ELF-1 (cell line): Measurements from ENCODE around the gene SLC17A3.

Experiments used
- DNase-seq: peaks from one replicate; pipeline ENCODE4 v3.0.0-alpha.2; 2016; ENCODE audit warnings: low read depth, low spot score

Gene SLC17A3

GRCh38 chr6:25889877-25890853, 16.1 kb upstream of the SLC17A3 start:
- DNase-seq: peak; percentile 72

GRCh38 chr6:25888626-25889025, 14.6 kb upstream of the SLC17A3 start:
- DNase-seq: no peak

- DNase-seq: no peak
Measured at GRCh38 chr6:25886066-25886465, 12.0 kb upstream of the SLC17A3 start.

GRCh38 chr6:25883991-25884390, 9.9 kb upstream of the SLC17A3 start:
- DNase-seq: no peak

GRCh38 chr6:25883536-25883935, 9.5 kb upstream of the SLC17A3 start:
- DNase-seq: no peak

- peak; percentile 72 for DNase-seq
Measured at GRCh38 chr6:25882051-25882496, 8.0 kb upstream of the SLC17A3 start.

- no peak for DNase-seq
Measured at GRCh38 chr6:25880601-25881000, 6.6 kb upstream of the SLC17A3 start.

GRCh38 chr6:25878721-25879322, 4.8 kb upstream of the SLC17A3 start:
- no peak for DNase-seq

- no peak for DNase-seq
Measured at GRCh38 chr6:25875926-25876602, 2.0 kb upstream of the SLC17A3 start.

GRCh38 chr6:25875563-25875905, 1.5 kb upstream of the SLC17A3 start:
- DNase-seq: no peak

GRCh38 chr6:25874822-25875562, 949 bp upstream of the SLC17A3 start:
- no peak for DNase-seq

GRCh38 chr6:25872814-25873213, 1.2 kb downstream of the SLC17A3 start:
- DNase-seq: no peak

- DNase-seq: no peak
Measured at GRCh38 chr6:25869840-25870239, 4.2 kb downstream of the SLC17A3 start.

- DNase-seq: no peak
Measured at GRCh38 chr6:25868436-25869183, 5.4 kb downstream of the SLC17A3 start.

GRCh38 chr6:25866011-25866410, 8.0 kb downstream of the SLC17A3 start:
- no peak for DNase-seq

GRCh38 chr6:25863360-25863759, 10.7 kb downstream of the SLC17A3 start:
- no peak for DNase-seq

GRCh38 chr6:25862199-25862598, 11.8 kb downstream of the SLC17A3 start:
- DNase-seq: no peak

- no peak for DNase-seq
Measured at GRCh38 chr6:25852756-25853155, 21.3 kb downstream of the SLC17A3 start.

GRCh38 chr6:25851961-25852360, 22.1 kb downstream of the SLC17A3 start:
- no peak for DNase-seq

- DNase-seq: no peak
Measured at GRCh38 chr6:25844518-25844917, 29.5 kb downstream of the SLC17A3 start.

- DNase-seq: no peak
Measured at GRCh38 chr6:25842526-25842925, 31.5 kb downstream of the SLC17A3 start.
